NCI-H82 treated with DMSO at 0.1 percent for 48 hours (cell line): ENCODE results near the gene FCHSD1.

ENCODE experiments used
- DNase-seq: peaks from one replicate; lab custom pipeline; 2025; ENCODE audit not compliant: unreplicated experiment; lab: John Stamatoyannopoulos, UW

FCHSD1 gene

GRCh38 chr5:141646026-141646425, 5.2 kb downstream of the FCHSD1 start:
- DNase-seq, result no peak

- no peak for DNase-seq
Measured at GRCh38 chr5:141641634-141642267, 9.5 kb downstream of the FCHSD1 start.

GRCh38 chr5:141640698-141641097, 10.5 kb downstream of the FCHSD1 start:
- DNase-seq, result no peak

- DNase-seq, result no peak
Measured at GRCh38 chr5:141640051-141640415, 11.2 kb downstream of the FCHSD1 start.

GRCh38 chr5:141639357-141640050, 11.7 kb downstream of the FCHSD1 start:
- no peak for DNase-seq

GRCh38 chr5:141638771-141639170, 12.4 kb downstream of the FCHSD1 start:
- DNase-seq, result no peak

- DNase-seq, result peak; percentile 10
Measured at GRCh38 chr5:141637767-141638419, 13.3 kb downstream of the FCHSD1 start.

- no peak for DNase-seq
Measured at GRCh38 chr5:141637123-141637766, 14.0 kb downstream of the FCHSD1 start.

GRCh38 chr5:141636413-141637122, 14.7 kb downstream of the FCHSD1 start, which contains the start of the genes HDAC3 and RELL2:
Gene HDAC3, minus strand, starts transcription at chr5:141636849. Its CDS starts 59 bp downstream, at chr5:141636790.
Gene RELL2, plus strand, starts transcription at chr5:141636997. Its CDS starts 1,229 bp downstream, at chr5:141638226.
- peak; percentile 51 for DNase-seq

GRCh38 chr5:141636106-141636412, 15.2 kb downstream of the FCHSD1 start:
- DNase-seq, result no peak

- DNase-seq, result no peak
Measured at GRCh38 chr5:141635646-141636045, 15.6 kb downstream of the FCHSD1 start.

GRCh38 chr5:141634720-141635119, 16.5 kb downstream of the FCHSD1 start:
- no peak for DNase-seq

GRCh38 chr5:141633871-141634561, 17.2 kb downstream of the FCHSD1 start:
- no peak for DNase-seq

GRCh38 chr5:141632650-141633049, 18.6 kb downstream of the FCHSD1 start:
- peak; percentile 25 for DNase-seq

GRCh38 chr5:141630570-141631140, 20.6 kb downstream of the FCHSD1 start:
- DNase-seq, result no peak

- DNase-seq, result no peak
Measured at GRCh38 chr5:141628175-141628788, 22.9 kb downstream of the FCHSD1 start.

- DNase-seq, result no peak
Measured at GRCh38 chr5:141623611-141624010, 27.6 kb downstream of the FCHSD1 start.

GRCh38 chr5:141623186-141623585, 28.0 kb downstream of the FCHSD1 start:
- DNase-seq, result no peak

GRCh38 chr5:141618804-141619554, 32.2 kb downstream of the FCHSD1 start, which contains the start of gene DIAPH1:
Gene DIAPH1, minus strand, starts transcription at chr5:141619000. Its CDS starts 86 bp downstream, at chr5:141618914.
- DNase-seq, result peak; percentile 68
